EH (cell line): ENCODE results near the gene CFAP119.
"Not testable (repeated sequence)": the region's sequence is repeated elsewhere in the genome, so short reads cannot be mapped to it uniquely, and the experiment has no call there.

Experiments
- DNase-seq: peaks from one replicate; pipeline ENCODE4 v3.0.0-alpha.2; 2015; ENCODE audit warnings: low read depth

Gene CFAP119

GRCh38 chr16:30761928-30762902 is at the start of gene CFAP119, which contains the start of gene RNF40:
TSS of gene CFAP119 (minus strand) at chr16:30762062. CDS start at chr16:30761748, 314 bp downstream.
TSS of gene RNF40 (plus strand) at chr16:30762322. CDS start at chr16:30762546, 224 bp downstream.
- DNase-seq: peak; percentile 99

GRCh38 chr16:30809675-30810074 is 47.8 kb upstream of the CFAP119 start:
- DNase-seq: not testable (repeated sequence)

GRCh38 chr16:30808890-30809426 is 47.1 kb upstream of the CFAP119 start:
- DNase-seq: not testable (repeated sequence)

GRCh38 chr16:30808146-30808545 is 46.3 kb upstream of the CFAP119 start:
- no peak for DNase-seq

GRCh38 chr16:30805370-30806169 is 43.7 kb upstream of the CFAP119 start:
- DNase-seq: peak; percentile 85

- no peak for DNase-seq
Measured at GRCh38 chr16:30805056-30805369, 43.2 kb upstream of the CFAP119 start.

GRCh38 chr16:30802936-30803335 is 41.1 kb upstream of the CFAP119 start:
- no peak for DNase-seq

- no peak for DNase-seq
Measured at GRCh38 chr16:30797670-30798309, 35.9 kb upstream of the CFAP119 start.

GRCh38 chr16:30794634-30795033 is 32.8 kb upstream of the CFAP119 start:
- no peak for DNase-seq

- no peak for DNase-seq
Measured at GRCh38 chr16:30793508-30794069, 31.7 kb upstream of the CFAP119 start.

GRCh38 chr16:30787613-30788378 is 25.9 kb upstream of the CFAP119 start:
- DNase-seq: no peak

GRCh38 chr16:30786936-30787612 is 25.2 kb upstream of the CFAP119 start, which contains the start of gene ZNF629:
TSS of gene ZNF629 (minus strand) at chr16:30787205. CDS start at chr16:30784482, 2,723 bp downstream.
- DNase-seq: peak; percentile 75

- DNase-seq: peak; percentile 80
Measured at GRCh38 chr16:30786115-30786935, 24.5 kb upstream of the CFAP119 start.

- DNase-seq: no peak
Measured at GRCh38 chr16:30785126-30786106, 23.6 kb upstream of the CFAP119 start.

GRCh38 chr16:30784215-30784614 is 22.4 kb upstream of the CFAP119 start:
- DNase-seq: no peak

- DNase-seq: no peak
Measured at GRCh38 chr16:30783280-30784109, 21.6 kb upstream of the CFAP119 start.
